HG03135 (cell line): Measurements from ENCODE around the gene CDC42BPG.

Source experiments
- ATAC-seq: cut with Tn5 transposase; IDR thresholded peaks from one replicate; pipeline ENCODE4 v1.9.1; 2021; ENCODE audit warnings: mild to moderate bottlenecking, moderate library complexity; ENCODE audit not compliant: unreplicated experiment

The CDC42BPG gene

GRCh38 chr11:64804346-64805210 is 39.9 kb downstream of the CDC42BPG start:
- no peak for ATAC-seq

- no peak for ATAC-seq
These were observed 40.6 kb downstream of the CDC42BPG start for GRCh38 chr11:64803846-64804345.

- peak; percentile 57 for ATAC-seq
These were observed 41.2 kb downstream of the CDC42BPG start, which contains the start of gene MAP4K2 for GRCh38 chr11:64803158-64803845. TSS of gene MAP4K2 (minus strand) at chr11:64803214. CDS start at chr11:64803149, 65 bp downstream.

- ATAC-seq, result peak; percentile 18
These were observed 41.9 kb downstream of the CDC42BPG start for GRCh38 chr11:64802370-64803157.

GRCh38 chr11:64801561-64802369 is 42.7 kb downstream of the CDC42BPG start:
- no peak for ATAC-seq

- no peak for ATAC-seq
These were observed 43.3 kb downstream of the CDC42BPG start for GRCh38 chr11:64801158-64801464.

GRCh38 chr11:64800303-64801157 is 43.9 kb downstream of the CDC42BPG start:
- no peak for ATAC-seq

- ATAC-seq, result no peak
These were observed 44.7 kb downstream of the CDC42BPG start for GRCh38 chr11:64799623-64800302.

GRCh38 chr11:64799256-64799622 is 45.2 kb downstream of the CDC42BPG start:
- ATAC-seq, result no peak

GRCh38 chr11:64796757-64797541 is 47.5 kb downstream of the CDC42BPG start:
- ATAC-seq, result no peak

- no peak for ATAC-seq
These were observed 48.3 kb downstream of the CDC42BPG start for GRCh38 chr11:64796047-64796756.

- no peak for ATAC-seq
These were observed 49.9 kb downstream of the CDC42BPG start for GRCh38 chr11:64794526-64794925.

- no peak for ATAC-seq
These were observed 50.9 kb downstream of the CDC42BPG start for GRCh38 chr11:64793271-64794160.

- ATAC-seq, result no peak
These were observed 52.0 kb downstream of the CDC42BPG start for GRCh38 chr11:64792482-64792881.

GRCh38 chr11:64791781-64792291 is 52.6 kb downstream of the CDC42BPG start:
- no peak for ATAC-seq
